A673 (cell line): ENCODE measurements around the gene FBXW5. TPM values are rescaled to one million over a fixed set of nuclear protein-coding genes. Genes with fewer than 3 reads are reported as not detected.

Experiments
- BruUV-seq: library from RNA; stranded (reverse); fragments of 400-500 nt; replicated peaks from 2 replicates; lab custom pipeline; 2021; lab: Mats Ljungman, UMichigan
- CTCF ChIA-PET: fragments of 300-600 bp; sonication (Branson Sonifier 250); formaldehyde crosslinking; loops from one replicate; lab custom pipeline; 2022; ENCODE audit warnings: antibody characterized with exemption; lab: Charles Lee
- POLR2A ChIA-PET: fragments of 300-600 bp; sonication (Branson Sonifier 250); formaldehyde crosslinking; loops from one replicate; lab custom pipeline; 2022; ENCODE audit warnings: antibody characterized with exemption; ENCODE audit not compliant: low non-redundant PET; lab: Charles Lee
- DNase-seq: peaks from one replicate; pipeline ENCODE4 v3.0.0-alpha.2; 2015; ENCODE audit warnings: low spot score
- H3K27ac ChIP-seq: fragments of 200-600 bp; sonication (generic); 2 replicates; pipeline ENCODE4 v1.5.1; 2016; ENCODE audit warnings: mixed run types, low read depth, mild to moderate bottlenecking, mixed read lengths, antibody characterized with exemption, low read length; ENCODE audit not compliant: poor library complexity, severe bottlenecking
- H3K27me3 ChIP-seq: fragments of 200-600 bp; sonication (generic); replicated peaks from 2 replicates; pipeline ENCODE4 v1.6.1; 2017; ENCODE audit warnings: mixed run types, low read depth, mild to moderate bottlenecking, mixed read lengths, antibody characterized with exemption, low read length; ENCODE audit not compliant: insufficient read depth, poor library complexity
- H3K36me3 ChIP-seq: fragments of 200-600 bp; sonication (generic); 2 replicates; pipeline ENCODE4 v1.6.1; 2016; ENCODE audit warnings: mixed run types, mild to moderate bottlenecking, mixed read lengths, antibody characterized with exemption, low read length; ENCODE audit not compliant: insufficient read depth, poor library complexity, severe bottlenecking
- H3K4me1 ChIP-seq: fragments of 200-600 bp; sonication (generic); 2 replicates; pipeline ENCODE4 v1.6.1; 2017; ENCODE audit warnings: mixed run types, mild to moderate bottlenecking, mixed read lengths, antibody characterized with exemption, low read length; ENCODE audit not compliant: insufficient read depth, poor library complexity, severe bottlenecking
- H3K4me3 ChIP-seq: fragments of 200-600 bp; sonication (generic); 2 replicates; pipeline ENCODE4 v1.5.1; 2016; ENCODE audit warnings: low read depth, mixed run types, mild to moderate bottlenecking, mixed read lengths, low read length; ENCODE audit not compliant: poor library complexity, severe bottlenecking
- H3K9me3 ChIP-seq: fragments of 200-600 bp; sonication (generic); 2 replicates; pipeline ENCODE4 v1.6.1; 2016; ENCODE audit warnings: mixed run types, low read depth, mild to moderate bottlenecking, mixed read lengths, antibody characterized with exemption, low read length; ENCODE audit not compliant: poor library complexity, severe bottlenecking
- EZH2 ChIP-seq: fragments of 200-600 bp; sonication (generic); IDR thresholded peaks from 2 replicates; pipeline ENCODE4 v1.6.1; 2017; ENCODE audit warnings: borderline replicate concordance, low read depth, mild to moderate bottlenecking, mixed read lengths, antibody characterized with exemption, low read length; ENCODE audit not compliant: poor library complexity, severe bottlenecking
- intact Hi-C: fragments of 100-400 bp; cut with micrococcal nuclease; formaldehyde crosslinking; loops from one replicate; pipeline ENCODE4 v1.10.0; 2022; ENCODE audit not compliant: unreplicated experiment
- total RNA-seq: library from RNA; stranded (reverse); gene quantifications from 2 replicates; pipeline ENCODE4 v1.2.3, GENCODE V29; 2021
- TF ChIP-seq, protein P1 (sequence below): fragments of 300-800, 200-600 bp; sonication (generic); conservative IDR thresholded peaks from 2 replicates; pipeline ENCODE4 v1.5.1; 2017; ENCODE audit warnings: low read depth, mild to moderate bottlenecking, antibody characterized with exemption, low read length, moderate library complexity, mixed read lengths

Gene FBXW5
- total RNA-seq, 1 experiment from 2014 or later: 81.8 TPM

GRCh38 chr9:136961279-136962065 lies 16.9 kb upstream of the FBXW5 start:
- no TSS peak for BruUV-seq
- intact Hi-C loops: no loop called here

DNA sequence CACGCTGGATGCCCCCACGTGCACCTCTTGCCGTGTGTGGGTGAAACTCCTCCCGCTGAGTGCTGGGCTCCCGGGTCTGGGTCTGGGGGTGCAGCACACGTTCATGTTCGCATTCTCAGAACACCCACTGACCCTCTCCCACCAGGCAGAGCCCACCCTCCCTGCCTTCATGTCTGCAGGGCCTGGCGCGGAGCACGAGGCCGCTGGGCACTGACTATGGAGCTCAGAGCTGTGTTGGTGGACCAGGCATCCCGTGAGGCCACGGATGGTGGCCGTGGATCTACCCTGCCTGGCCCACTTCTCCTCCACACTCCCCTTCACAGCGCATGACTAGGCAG lies 16.4 kb upstream of the FBXW5 start:
- Histone ChIP-seq H3K4me1 (peaks cover under 1% of the 10 kb centered on the region), H3K27ac (no peak overlapping the region), H3K4me3 (no peak overlapping the region), H3K9me3 (no peaks in the 10 kb centered on the region), H3K36me3 (no peaks in the 10 kb centered on the region), H3K27me3 (no peaks in the 10 kb centered on the region)
- POLR2A ChIA-PET: no interaction called here
- DNase-seq: no peak
- intact Hi-C loops: no loop called here
- TF ChIP-seq, protein P1, sequence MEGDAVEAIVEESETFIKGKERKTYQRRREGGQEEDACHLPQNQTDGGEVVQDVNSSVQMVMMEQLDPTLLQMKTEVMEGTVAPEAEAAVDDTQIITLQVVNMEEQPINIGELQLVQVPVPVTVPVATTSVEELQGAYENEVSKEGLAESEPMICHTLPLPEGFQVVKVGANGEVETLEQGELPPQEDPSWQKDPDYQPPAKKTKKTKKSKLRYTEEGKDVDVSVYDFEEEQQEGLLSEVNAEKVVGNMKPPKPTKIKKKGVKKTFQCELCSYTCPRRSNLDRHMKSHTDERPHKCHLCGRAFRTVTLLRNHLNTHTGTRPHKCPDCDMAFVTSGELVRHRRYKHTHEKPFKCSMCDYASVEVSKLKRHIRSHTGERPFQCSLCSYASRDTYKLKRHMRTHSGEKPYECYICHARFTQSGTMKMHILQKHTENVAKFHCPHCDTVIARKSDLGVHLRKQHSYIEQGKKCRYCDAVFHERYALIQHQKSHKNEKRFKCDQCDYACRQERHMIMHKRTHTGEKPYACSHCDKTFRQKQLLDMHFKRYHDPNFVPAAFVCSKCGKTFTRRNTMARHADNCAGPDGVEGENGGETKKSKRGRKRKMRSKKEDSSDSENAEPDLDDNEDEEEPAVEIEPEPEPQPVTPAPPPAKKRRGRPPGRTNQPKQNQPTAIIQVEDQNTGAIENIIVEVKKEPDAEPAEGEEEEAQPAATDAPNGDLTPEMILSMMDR: no peak
- TF ChIP-seq EZH2: no peak
- BruUV-seq: no TSS peak
- CTCF ChIA-PET: no interaction called here

More at GRCh38 chr9:136961279-136962065, 16.9 kb upstream of the FBXW5 start:
- no peak overlapping the region for H3K4me3 ChIP-seq
- CTCF ChIA-PET: no interaction called here
- TF ChIP-seq EZH2: no peak
- TF ChIP-seq, protein P1: no peak
- peaks cover 4% of the 10 kb centered on the region for H3K4me1 ChIP-seq
- DNase-seq: no peak
- POLR2A ChIA-PET: no interaction called here
- H3K9me3 ChIP-seq: no peaks in the 10 kb centered on the region
- no peak overlapping the region for H3K27ac ChIP-seq
- H3K36me3 ChIP-seq: no peaks in the 10 kb centered on the region
- H3K27me3 ChIP-seq: no peaks in the 10 kb centered on the region

- Histone ChIP-seq H3K4me3 (no peak overlapping the region), H3K9me3 (no peaks in the 10 kb centered on the region), H3K27ac (no peak overlapping the region), H3K27me3 (no peaks in the 10 kb centered on the region), H3K4me1 (no peaks in the 10 kb centered on the region), H3K36me3 (no peaks in the 10 kb centered on the region)
- no peak for TF ChIP-seq EZH2
- TF ChIP-seq, protein P1: no peak
- no peak for DNase-seq
- ChIA-PET POLR2A (no interaction called here), CTCF (no interaction called here)
- intact Hi-C loops: no loop called here
- no TSS peak for BruUV-seq
These were observed 15.8 kb upstream of the FBXW5 start for GRCh38 chr9:136960212-136960937.
